ENCODE results near the gene SERGEF. TPM values are rescaled to one million over a fixed set of nuclear protein-coding genes. Genes with fewer than 3 reads are reported as not detected.

SERGEF gene
- total RNA-seq, 1 experiment from 2014 or later, result 47.0 TPM

GRCh38 chr11:17839450-17839849 is 173.4 kb downstream of the SERGEF start:
- no peak overlapping the region for H3K4me2 ChIP-seq (ENCODE audit: low read depth, low read length, poor library complexity, severe bottlenecking)
- no peak for DNase-seq
- no peaks in the 10 kb centered on the region for H3K36me3 ChIP-seq (ENCODE audit: insufficient read depth, low read length)
- no peaks in the 10 kb centered on the region for H3K79me2 ChIP-seq (ENCODE audit: low read length)
- H3K9me3 ChIP-seq (ENCODE audit: low read length), result no peaks in the 10 kb centered on the region
- no peaks in the 10 kb centered on the region for H3K27me3 ChIP-seq (ENCODE audit: low read length)
- H3K9ac ChIP-seq (ENCODE audit: low read length), result no peak overlapping the region
- H3K4me3 ChIP-seq (ENCODE audit: low read length), result no peak overlapping the region
- no peak overlapping the region for H2AFZ ChIP-seq (ENCODE audit: low read length)
- peaks cover 20% of the 10 kb centered on the region for H3K4me1 ChIP-seq (ENCODE audit: low read length)
- H3K9me2 ChIP-seq (replicated peaks; ENCODE audit: insufficient read depth, low read length), result no peaks in the 10 kb centered on the region
- no peak overlapping the region for H3K27ac ChIP-seq (ENCODE audit: low read length)
- no peaks in the 10 kb centered on the region for H4K20me1 ChIP-seq (ENCODE audit: insufficient read depth, low read depth, low read length)

- Histone ChIP-seq H3K4me2 (ENCODE audit: low read depth, low read length, poor library complexity, severe bottlenecking) (no peak overlapping the region), H3K4me1 (ENCODE audit: low read length) (peaks cover 20% of the 10 kb centered on the region), H3K27me3 (ENCODE audit: low read length) (no peaks in the 10 kb centered on the region), H3K4me3 (ENCODE audit: low read length) (no peak overlapping the region), H3K9me3 (ENCODE audit: low read length) (no peaks in the 10 kb centered on the region), H3K9ac (ENCODE audit: low read length) (no peak overlapping the region), H4K20me1 (ENCODE audit: insufficient read depth, low read depth, low read length) (no peaks in the 10 kb centered on the region), H3K79me2 (ENCODE audit: low read length) (no peaks in the 10 kb centered on the region), H3K36me3 (ENCODE audit: insufficient read depth, low read length) (no peaks in the 10 kb centered on the region), H3K27ac (ENCODE audit: low read length) (no peak overlapping the region), H2AFZ (ENCODE audit: low read length) (no peak overlapping the region), H3K9me2 (replicated peaks; ENCODE audit: insufficient read depth, low read length) (no peaks in the 10 kb centered on the region)
- no peak for DNase-seq
Observed at GRCh38 chr11:17838102-17838501, 174.7 kb downstream of the SERGEF start.

DNA sequence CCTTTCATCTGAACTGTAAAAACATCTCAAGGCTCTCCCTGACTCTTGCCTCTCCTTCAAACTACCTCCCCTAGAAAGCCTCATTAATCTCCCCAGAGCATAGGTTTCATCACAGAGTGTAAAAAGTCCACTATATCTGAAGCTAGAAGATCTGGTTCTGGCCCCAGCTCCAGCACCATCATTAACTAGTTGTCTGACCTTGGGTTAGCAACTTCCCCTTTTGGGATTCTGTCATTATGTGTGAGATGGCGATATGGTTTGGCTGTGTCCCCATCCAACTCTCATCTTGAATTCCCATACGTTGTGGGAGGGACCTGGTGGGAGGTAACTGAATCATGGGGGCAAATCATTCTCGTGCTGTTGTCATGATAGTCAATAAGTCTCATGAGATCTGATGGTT is 181.0 kb downstream of the SERGEF start:
- Histone ChIP-seq H3K9me2 (replicated peaks; ENCODE audit: insufficient read depth, low read length) (no peaks in the 10 kb centered on the region), H3K9me3 (ENCODE audit: low read length) (no peaks in the 10 kb centered on the region), H4K20me1 (ENCODE audit: insufficient read depth, low read depth, low read length) (no peaks in the 10 kb centered on the region), H3K4me2 (ENCODE audit: low read depth, low read length, poor library complexity, severe bottlenecking) (no peak overlapping the region), H3K36me3 (ENCODE audit: insufficient read depth, low read length) (no peaks in the 10 kb centered on the region), H3K79me2 (ENCODE audit: low read length) (no peaks in the 10 kb centered on the region), H3K27ac (ENCODE audit: low read length) (no peak overlapping the region), H3K9ac (ENCODE audit: low read length) (no peak overlapping the region), H3K27me3 (ENCODE audit: low read length) (no peaks in the 10 kb centered on the region), H2AFZ (ENCODE audit: low read length) (no peak overlapping the region), H3K4me3 (ENCODE audit: low read length) (no peak overlapping the region), H3K4me1 (ENCODE audit: low read length) (no peaks in the 10 kb centered on the region)
- DNase-seq, result no peak

DNA sequence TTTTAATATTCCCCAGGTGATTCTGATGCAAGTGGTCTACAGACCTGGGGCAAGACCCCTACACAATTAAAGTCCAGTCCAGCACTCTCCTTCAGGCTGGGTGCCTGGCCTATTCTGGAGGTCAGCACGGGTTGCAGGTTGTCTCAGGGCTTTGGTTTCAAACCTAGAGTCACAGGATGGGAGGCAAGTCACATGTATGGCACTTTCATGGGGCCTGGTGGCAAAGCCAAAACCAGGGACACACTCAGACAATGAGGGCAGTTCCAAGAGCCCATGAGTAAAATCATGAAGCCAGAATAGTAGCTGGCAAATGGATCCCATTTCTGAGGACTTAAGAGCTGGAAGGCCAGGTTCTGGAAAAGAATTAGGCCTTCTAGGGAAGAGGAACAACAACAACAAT is 181.6 kb downstream of the SERGEF start:
- no peaks in the 10 kb centered on the region for H3K4me1 ChIP-seq (ENCODE audit: low read length)
- H3K27ac ChIP-seq (ENCODE audit: low read length), result no peak overlapping the region
- no peak overlapping the region for H3K9ac ChIP-seq (ENCODE audit: low read length)
- H2AFZ ChIP-seq (ENCODE audit: low read length), result no peak overlapping the region
- H3K4me2 ChIP-seq (ENCODE audit: low read depth, low read length, poor library complexity, severe bottlenecking), result no peak overlapping the region
- no peaks in the 10 kb centered on the region for H4K20me1 ChIP-seq (ENCODE audit: insufficient read depth, low read depth, low read length)
- DNase-seq, result no peak
- H3K27me3 ChIP-seq (ENCODE audit: low read length), result no peaks in the 10 kb centered on the region
- no peaks in the 10 kb centered on the region for H3K9me3 ChIP-seq (ENCODE audit: low read length)
- no peak overlapping the region for H3K4me3 ChIP-seq (ENCODE audit: low read length)
- H3K9me2 ChIP-seq (replicated peaks; ENCODE audit: insufficient read depth, low read length), result no peaks in the 10 kb centered on the region
- H3K36me3 ChIP-seq (ENCODE audit: insufficient read depth, low read length), result no peaks in the 10 kb centered on the region
- H3K79me2 ChIP-seq (ENCODE audit: low read length), result no peaks in the 10 kb centered on the region

DNA sequence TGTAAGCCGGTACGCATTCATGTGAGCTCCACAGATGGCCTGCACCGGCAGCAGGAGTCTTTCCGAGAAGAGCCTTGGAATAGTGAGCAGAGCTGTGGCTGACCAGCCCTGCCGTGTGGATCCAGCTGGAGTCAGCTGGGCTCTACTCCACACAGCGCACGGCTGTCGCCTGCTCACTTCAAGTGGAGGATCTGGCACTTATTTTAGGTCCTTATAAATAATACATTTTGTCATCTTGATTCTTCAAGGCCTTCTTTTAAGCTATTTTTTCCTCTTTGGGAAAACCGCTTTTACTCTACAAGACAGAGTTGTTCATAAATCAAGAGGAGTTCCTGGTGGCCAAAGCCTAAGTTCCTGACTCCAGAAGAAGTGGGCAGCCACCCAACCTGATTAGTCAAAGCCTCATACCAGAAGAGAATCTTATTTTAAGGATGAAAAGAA is 184.5 kb downstream of the SERGEF start:
- DNase-seq, result no peak
- Histone ChIP-seq H3K4me3 (ENCODE audit: low read length) (no peak overlapping the region), H3K4me2 (ENCODE audit: low read depth, low read length, poor library complexity, severe bottlenecking) (no peak overlapping the region), H3K9me3 (ENCODE audit: low read length) (no peaks in the 10 kb centered on the region), H3K79me2 (ENCODE audit: low read length) (no peaks in the 10 kb centered on the region), H4K20me1 (ENCODE audit: insufficient read depth, low read depth, low read length) (no peaks in the 10 kb centered on the region), H3K27me3 (ENCODE audit: low read length) (no peaks in the 10 kb centered on the region), H3K36me3 (ENCODE audit: insufficient read depth, low read length) (no peaks in the 10 kb centered on the region), H3K27ac (ENCODE audit: low read length) (no peak overlapping the region), H2AFZ (ENCODE audit: low read length) (no peak overlapping the region), H3K9me2 (replicated peaks; ENCODE audit: insufficient read depth, low read length) (no peaks in the 10 kb centered on the region), H3K9ac (ENCODE audit: low read length) (no peak overlapping the region), H3K4me1 (ENCODE audit: low read length) (no peaks in the 10 kb centered on the region)

GRCh38 chr11:17827006-17827405 is 185.8 kb downstream of the SERGEF start:
- Histone ChIP-seq H3K27me3 (ENCODE audit: low read length) (no peaks in the 10 kb centered on the region), H2AFZ (ENCODE audit: low read length) (no peak overlapping the region), H3K79me2 (ENCODE audit: low read length) (no peaks in the 10 kb centered on the region), H3K36me3 (ENCODE audit: insufficient read depth, low read length) (no peaks in the 10 kb centered on the region), H3K9me3 (ENCODE audit: low read length) (no peaks in the 10 kb centered on the region), H3K27ac (ENCODE audit: low read length) (no peak overlapping the region), H3K4me1 (ENCODE audit: low read length) (no peaks in the 10 kb centered on the region), H3K4me2 (ENCODE audit: low read depth, low read length, poor library complexity, severe bottlenecking) (no peak overlapping the region), H4K20me1 (ENCODE audit: insufficient read depth, low read depth, low read length) (peaks cover 8% of the 10 kb centered on the region; the same call in 1 of the 2 replicates), H3K9ac (ENCODE audit: low read length) (no peak overlapping the region), H3K9me2 (replicated peaks; ENCODE audit: insufficient read depth, low read length) (no peaks in the 10 kb centered on the region), H3K4me3 (ENCODE audit: low read length) (no peak overlapping the region)
- peak; percentile 48 for DNase-seq

- H3K79me2 ChIP-seq (ENCODE audit: low read length), result no peaks in the 10 kb centered on the region
- H3K4me1 ChIP-seq (ENCODE audit: low read length), result no peaks in the 10 kb centered on the region
Observed at GRCh38 chr11:17822401-17822781, 190.5 kb downstream of the SERGEF start.

DNA sequence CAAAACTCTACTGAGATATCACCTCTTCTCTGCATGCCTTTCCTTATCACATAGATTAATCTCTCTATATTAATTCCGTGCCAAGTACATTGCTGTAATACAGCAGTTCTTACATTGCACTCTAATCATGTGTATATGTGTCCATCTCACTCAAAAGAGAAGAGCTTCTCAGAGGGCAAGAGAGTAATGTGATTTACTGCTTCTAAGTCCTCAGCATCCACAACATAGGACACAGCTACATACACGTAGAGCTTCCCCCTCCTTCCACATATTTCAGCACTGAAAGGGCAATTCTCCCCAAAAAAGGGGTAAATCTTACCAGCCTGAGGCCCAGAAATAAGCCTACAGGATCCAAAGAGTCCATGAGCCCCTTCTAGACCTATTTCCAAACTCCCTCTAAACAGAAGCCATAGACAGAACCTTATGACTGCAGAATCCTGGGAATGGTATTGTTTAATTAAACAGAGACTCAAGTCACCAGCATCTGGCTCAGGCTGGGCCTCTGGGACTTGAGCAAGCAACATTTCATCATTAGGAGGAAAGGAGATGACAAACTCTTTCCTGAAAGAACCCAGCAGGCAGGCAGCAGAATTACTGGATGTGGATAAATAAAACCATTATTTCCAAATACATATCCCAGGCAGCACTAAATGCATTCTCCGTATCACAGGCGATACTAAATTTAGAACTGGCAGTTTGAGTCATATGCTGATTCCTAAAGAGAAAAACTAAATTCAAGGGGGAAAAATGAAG is 191.0 kb downstream of the SERGEF start:
- no peak overlapping the region for H3K4me2 ChIP-seq (ENCODE audit: low read depth, low read length, poor library complexity, severe bottlenecking)
- no peak overlapping the region for H3K27ac ChIP-seq (ENCODE audit: low read length)
- no peak overlapping the region for H3K4me3 ChIP-seq (ENCODE audit: low read length)
- no peak for DNase-seq
- H3K79me2 ChIP-seq (ENCODE audit: low read length), result no peaks in the 10 kb centered on the region
- no peaks in the 10 kb centered on the region for H3K4me1 ChIP-seq (ENCODE audit: low read length)
- no peaks in the 10 kb centered on the region for H3K27me3 ChIP-seq (ENCODE audit: low read length)
- no peak overlapping the region for H2AFZ ChIP-seq (ENCODE audit: low read length)
- H3K9ac ChIP-seq (ENCODE audit: low read length), result no peak overlapping the region
- peaks cover 10% of the 10 kb centered on the region; the same call in 1 of the 2 replicates for H4K20me1 ChIP-seq (ENCODE audit: insufficient read depth, low read depth, low read length)
- H3K9me3 ChIP-seq (ENCODE audit: low read length), result no peaks in the 10 kb centered on the region
- no peaks in the 10 kb centered on the region for H3K9me2 ChIP-seq (replicated peaks; ENCODE audit: insufficient read depth, low read length)
- H3K36me3 ChIP-seq (ENCODE audit: insufficient read depth, low read length), result no peaks in the 10 kb centered on the region

More at GRCh38 chr11:17822401-17822781, 190.5 kb downstream of the SERGEF start:
- H3K27ac ChIP-seq (ENCODE audit: low read length), result no peak overlapping the region
- H2AFZ ChIP-seq (ENCODE audit: low read length), result no peak overlapping the region
- no peak overlapping the region for H3K4me3 ChIP-seq (ENCODE audit: low read length)
- DNase-seq, result no peak
- H4K20me1 ChIP-seq (ENCODE audit: insufficient read depth, low read depth, low read length), result peaks cover 10% of the 10 kb centered on the region; the same call in 1 of the 2 replicates
- H3K9ac ChIP-seq (ENCODE audit: low read length), result no peak overlapping the region
- no peaks in the 10 kb centered on the region for H3K9me3 ChIP-seq (ENCODE audit: low read length)
- no peaks in the 10 kb centered on the region for H3K9me2 ChIP-seq (replicated peaks; ENCODE audit: insufficient read depth, low read length)
- H3K36me3 ChIP-seq (ENCODE audit: insufficient read depth, low read length), result no peaks in the 10 kb centered on the region
- no peak overlapping the region for H3K4me2 ChIP-seq (ENCODE audit: low read depth, low read length, poor library complexity, severe bottlenecking)
- no peaks in the 10 kb centered on the region for H3K27me3 ChIP-seq (ENCODE audit: low read length)

Measured in Karpas-422 (cell line).